NCI-H2227 treated with DMSO at 0.1 percent for 48 hours (cell line): Measurements from ENCODE around the gene KCNJ9.

Experiments
- DNase-seq: peaks from one replicate; lab custom pipeline; 2025; lab: John Stamatoyannopoulos, UW

KCNJ9 gene

DNA sequence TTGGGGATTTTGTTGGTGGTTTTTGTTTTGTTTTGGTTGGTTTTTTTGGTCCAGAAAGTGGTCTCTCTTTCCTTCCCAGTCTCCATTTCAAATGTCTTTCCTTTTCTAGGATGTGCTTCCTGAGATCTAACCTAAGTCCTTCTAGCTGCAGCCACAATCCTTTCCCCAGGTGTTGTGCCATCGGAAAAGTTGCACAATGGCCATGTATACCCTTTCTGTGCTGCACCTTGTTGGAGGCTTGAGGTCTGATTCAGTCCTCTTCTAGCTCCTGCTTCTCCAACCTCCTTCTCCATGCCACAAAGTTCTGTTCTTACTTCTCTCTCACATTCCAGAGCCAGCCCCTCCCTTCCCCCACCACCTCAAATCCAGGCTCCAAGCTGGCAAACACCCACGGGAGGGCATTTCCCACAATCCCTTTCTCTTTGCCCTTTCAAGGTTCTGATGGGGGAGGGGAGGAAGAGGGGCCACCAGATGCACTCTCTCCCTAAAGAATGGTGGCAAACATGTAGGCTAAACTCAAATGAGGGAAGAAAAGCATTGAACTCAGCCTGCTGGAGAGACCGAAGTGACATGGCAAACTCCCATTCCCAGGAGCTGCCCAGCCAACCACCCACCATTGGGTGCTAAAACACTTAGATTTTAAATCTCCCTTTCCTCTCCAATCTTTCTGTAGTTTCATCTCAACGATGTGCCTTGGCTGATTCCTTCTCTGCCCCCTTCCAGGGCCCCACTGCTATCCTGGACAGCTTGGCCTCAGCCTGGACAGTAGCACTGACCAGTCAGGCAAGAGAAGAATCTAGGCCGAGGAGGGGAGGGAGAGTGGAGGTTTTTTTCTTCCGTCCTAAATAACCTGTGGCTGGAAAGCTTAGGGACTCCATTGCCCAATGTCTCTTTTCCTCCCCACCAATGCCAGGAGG, 14.3 kb upstream of the KCNJ9 start:
- DNase-seq: no peak

- DNase-seq: no peak
Measured at GRCh38 chr1:160068225-160068624, 13.1 kb upstream of the KCNJ9 start.

DNA sequence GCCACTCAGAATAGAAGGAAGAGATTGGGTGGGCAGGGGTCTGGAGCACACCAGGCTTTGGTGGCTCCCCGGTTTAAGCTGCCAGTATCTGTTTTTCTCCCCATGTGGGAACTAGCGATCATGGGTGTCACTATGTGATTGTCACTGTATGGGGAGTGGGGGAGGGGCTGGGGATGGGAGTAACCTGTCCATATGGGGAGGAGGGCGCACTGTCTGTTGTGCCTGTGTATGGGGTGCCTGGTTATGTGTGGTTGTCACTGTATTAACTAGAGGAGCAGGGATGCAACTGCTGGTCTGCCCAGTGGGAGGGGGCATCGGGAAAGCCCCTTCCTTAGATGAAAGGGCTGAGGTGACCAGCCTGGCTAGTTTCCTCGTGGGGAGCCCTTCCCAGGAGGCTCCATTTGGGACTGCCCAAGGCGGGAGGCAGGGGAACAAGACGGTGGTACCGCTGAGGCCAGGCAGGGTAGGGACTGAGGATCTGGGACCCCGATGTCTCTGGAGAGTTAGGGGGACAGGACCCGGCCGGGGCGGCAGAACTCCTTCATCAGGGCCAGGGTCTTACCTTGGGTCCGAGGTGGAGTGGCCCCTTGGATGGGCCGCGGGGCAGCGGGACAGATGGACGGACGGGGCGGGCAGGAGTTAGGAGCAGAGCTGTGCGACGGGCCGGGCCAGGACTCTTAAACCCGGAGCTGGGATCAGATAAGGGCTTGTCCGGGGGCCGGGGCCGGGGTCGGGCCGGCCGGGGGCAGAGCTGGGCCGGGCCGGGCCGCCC, 11.7 kb upstream of the KCNJ9 start, which contains the start of gene KCNJ10:
Gene KCNJ10 (minus strand): TSS at position 701 of the 772 bp plus-strand sequence. CDS start 27,628 bp downstream, outside the sequence.
- no peak for DNase-seq

- peak; percentile 79 for DNase-seq
Measured at GRCh38 chr1:160070243-160071163, 10.8 kb upstream of the KCNJ9 start.

DNA sequence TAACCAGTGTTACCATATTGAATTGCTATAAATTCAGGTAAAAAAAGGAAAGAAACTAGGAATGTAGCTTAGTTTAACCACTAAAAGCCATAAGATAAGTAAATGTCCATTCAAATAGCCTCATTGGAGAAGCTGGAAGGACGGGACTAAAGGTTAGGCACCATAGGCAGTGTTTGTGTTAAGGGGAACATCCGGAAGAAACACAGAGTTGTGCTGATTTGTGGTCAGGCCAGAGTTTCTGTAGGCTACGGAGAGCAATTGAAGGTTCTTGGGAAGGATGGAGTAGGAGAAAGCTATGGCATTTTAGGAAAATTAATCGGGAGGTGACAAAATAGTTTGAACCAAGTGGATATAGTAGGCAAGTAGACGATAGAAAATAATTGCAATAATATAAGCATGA, 10.0 kb upstream of the KCNJ9 start:
- no peak for DNase-seq

DNA sequence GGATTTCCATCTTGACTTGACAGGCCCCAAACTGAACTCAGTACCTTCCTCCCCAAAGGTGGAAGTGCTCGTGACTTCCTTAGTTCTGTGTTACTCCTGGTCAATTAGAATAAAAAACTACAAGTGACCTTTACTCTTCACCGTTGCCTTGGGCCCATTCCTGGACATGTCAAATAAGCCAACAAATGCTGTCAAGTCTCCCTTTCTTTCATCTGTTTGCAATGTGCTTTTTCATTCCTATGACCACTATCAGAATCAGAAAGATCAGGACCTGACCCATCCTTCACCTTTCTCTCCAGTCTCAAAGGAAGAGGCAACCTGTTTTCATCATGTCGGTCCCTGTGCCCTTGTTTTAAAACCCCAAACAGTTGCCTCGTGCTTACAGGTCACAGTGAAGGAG, 6.5 kb upstream of the KCNJ9 start:
- no peak for DNase-seq

DNA sequence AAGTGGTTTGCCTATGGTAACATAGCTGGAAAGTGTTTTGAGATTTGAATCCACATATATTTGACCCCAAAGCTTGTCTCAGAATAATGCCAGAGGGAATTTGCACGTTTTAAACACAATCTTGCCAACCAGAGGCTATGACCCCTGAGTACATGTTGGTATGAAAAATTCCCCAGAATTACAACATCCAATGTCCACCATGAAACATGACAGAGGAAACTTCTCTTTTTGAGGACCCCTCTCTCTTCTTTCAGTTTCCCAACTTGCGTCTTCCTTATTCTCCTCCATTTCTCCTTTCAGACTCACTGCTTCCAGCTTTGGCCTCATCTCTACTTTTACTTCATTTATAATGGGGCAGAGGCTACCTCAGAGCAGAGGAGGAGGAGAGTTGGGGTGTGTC, 5.5 kb upstream of the KCNJ9 start:
- no peak for DNase-seq

GRCh38 chr1:160076295-160076694, 5.0 kb upstream of the KCNJ9 start:
- no peak for DNase-seq

GRCh38 chr1:160077486-160077885, 3.9 kb upstream of the KCNJ9 start:
- no peak for DNase-seq

- DNase-seq: no peak
Measured at GRCh38 chr1:160078512-160079195, 2.7 kb upstream of the KCNJ9 start.

GRCh38 chr1:160079448-160079847, 1.9 kb upstream of the KCNJ9 start:
- no peak for DNase-seq

DNA sequence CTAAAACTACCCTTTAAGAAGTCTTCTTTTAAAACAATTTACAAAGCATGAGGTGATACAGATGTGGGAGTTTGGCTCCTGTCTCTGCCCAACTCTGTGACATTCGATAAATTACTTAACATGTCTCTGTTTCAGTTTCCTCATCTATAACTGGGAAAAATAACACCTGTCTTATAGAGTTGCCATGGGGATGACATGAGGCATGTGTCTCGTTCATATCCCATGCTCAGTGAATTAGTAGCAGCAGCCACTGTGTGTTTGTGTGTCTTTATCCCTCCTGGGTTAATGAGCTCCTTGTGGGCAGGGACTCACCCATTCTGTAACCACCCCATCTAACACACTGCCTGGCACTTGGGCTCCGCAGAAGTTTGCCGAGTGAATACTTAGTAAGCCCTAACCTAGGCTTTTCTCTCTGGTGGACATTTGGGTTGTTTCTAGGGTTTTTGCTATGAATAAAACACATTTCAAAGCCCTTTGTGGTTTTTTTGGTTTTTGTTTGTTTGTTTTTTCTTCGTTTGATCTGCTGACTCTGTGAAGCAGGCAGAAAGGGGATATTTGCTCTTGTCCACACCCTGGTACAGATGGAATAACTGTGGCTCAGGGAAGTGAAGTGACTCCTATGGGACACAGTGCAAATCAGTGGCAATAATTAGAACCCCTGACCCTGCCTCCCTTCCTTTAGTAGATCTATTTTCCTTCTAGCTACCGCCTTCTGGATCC, 797 bp upstream of the KCNJ9 start:
- DNase-seq: no peak

DNA sequence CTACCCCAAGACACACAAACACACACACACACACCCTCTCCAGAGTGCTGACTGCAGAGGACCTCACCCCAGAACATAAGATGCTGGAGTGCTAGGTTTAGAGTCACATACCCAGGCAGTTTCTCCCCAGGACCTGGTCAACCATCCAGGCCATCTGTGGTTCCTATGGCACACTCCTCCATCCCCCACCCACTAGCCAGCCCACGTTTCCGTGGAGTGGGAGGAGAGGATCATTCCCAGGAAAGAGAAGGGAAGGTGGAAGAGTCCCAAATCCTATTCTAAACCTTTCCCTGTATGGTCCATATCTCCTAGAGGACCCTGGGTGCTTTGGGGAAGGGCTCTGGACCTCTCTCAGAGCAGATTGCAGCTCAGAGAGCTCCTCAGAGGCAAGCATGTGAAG, 1.1 kb downstream of the KCNJ9 start:
- DNase-seq: no peak

- no peak for DNase-seq
Measured at GRCh38 chr1:160082926-160083325, 1.6 kb downstream of the KCNJ9 start.

DNA sequence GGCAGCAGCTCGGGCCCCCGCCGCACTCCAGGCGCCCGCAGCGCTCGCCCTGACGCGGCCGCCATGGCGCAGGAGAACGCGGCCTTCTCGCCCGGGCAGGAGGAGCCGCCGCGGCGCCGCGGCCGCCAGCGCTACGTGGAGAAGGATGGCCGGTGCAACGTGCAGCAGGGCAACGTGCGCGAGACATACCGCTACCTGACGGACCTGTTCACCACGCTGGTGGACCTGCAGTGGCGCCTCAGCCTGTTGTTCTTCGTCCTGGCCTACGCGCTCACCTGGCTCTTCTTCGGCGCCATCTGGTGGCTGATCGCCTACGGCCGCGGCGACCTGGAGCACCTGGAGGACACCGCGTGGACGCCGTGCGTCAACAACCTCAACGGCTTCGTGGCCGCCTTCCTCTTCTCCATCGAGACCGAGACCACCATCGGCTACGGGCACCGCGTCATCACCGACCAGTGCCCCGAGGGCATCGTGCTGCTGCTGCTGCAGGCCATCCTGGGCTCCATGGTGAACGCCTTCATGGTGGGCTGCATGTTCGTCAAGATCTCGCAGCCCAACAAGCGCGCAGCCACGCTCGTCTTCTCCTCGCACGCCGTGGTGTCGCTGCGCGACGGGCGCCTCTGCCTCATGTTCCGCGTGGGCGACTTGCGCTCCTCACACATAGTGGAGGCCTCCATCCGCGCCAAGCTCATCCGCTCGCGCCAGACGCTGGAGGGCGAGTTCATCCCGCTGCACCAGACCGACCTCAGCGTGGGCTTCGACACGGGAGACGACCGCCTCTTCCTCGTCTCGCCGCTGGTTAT, 2.8 kb downstream of the KCNJ9 start:
- DNase-seq: no peak

GRCh38 chr1:160084771-160085321, 3.5 kb downstream of the KCNJ9 start:
- no peak for DNase-seq

DNA sequence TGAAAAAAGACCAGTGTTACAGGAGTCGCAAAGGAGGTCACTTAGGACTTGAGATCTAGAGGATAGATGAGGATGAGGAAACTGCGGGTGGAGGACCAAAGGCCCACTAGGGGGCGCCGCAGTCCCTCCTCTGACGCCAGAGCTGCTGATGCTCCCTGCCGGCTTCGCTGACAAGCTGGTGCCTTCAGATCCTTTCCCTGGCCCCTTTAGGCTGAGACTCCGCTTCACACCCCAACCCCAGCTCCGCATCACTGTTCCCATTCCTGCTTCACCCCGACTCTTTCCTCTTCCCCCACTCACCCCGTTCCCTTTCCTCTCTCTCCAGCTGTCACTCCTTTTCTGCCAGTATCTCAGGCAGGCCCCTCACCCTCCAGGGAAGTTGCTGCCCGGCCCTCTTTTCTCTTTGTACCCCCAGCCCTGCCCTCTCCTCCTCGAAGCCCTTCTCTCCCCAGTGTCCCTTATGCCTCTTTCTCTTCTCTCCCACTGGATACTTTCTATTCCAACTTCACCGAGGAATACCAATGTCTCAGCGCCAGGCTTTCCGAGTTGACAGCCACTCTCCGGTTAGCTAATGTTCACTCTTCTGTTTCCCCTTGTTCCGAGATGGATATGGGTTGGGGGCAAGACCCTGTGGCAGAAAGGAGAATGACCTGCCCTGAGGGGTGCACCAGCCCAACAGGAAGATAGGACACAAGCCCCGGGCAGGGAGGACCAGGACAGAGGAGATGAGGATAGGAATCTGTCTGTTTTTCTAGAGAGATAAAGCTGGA, 4.5 kb downstream of the KCNJ9 start:
- peak; percentile 52 for DNase-seq

DNA sequence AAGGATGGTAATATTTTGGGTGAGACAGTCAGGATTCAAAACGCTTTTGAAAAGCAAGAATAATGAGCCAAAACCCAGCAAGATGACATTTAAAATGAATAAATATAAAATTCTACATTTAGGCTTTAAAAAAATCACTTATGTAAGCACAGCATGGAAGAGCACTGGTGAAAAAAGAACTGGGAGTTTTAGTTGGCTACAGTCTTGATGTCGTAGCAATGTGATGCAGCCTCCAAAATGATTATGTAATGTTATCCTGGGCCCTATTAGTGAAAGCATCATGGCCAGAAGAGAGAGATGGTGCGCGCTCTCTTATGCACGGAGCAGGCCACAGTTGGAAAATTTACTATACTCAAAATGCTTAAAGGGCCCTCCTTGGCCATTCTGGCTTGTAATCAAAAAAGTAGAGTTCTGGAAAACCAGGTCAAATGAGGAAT, 5.1 kb downstream of the KCNJ9 start:
- no peak for DNase-seq
